Measurements from ENCODE around the gene MPO.

MPO gene, protein sequence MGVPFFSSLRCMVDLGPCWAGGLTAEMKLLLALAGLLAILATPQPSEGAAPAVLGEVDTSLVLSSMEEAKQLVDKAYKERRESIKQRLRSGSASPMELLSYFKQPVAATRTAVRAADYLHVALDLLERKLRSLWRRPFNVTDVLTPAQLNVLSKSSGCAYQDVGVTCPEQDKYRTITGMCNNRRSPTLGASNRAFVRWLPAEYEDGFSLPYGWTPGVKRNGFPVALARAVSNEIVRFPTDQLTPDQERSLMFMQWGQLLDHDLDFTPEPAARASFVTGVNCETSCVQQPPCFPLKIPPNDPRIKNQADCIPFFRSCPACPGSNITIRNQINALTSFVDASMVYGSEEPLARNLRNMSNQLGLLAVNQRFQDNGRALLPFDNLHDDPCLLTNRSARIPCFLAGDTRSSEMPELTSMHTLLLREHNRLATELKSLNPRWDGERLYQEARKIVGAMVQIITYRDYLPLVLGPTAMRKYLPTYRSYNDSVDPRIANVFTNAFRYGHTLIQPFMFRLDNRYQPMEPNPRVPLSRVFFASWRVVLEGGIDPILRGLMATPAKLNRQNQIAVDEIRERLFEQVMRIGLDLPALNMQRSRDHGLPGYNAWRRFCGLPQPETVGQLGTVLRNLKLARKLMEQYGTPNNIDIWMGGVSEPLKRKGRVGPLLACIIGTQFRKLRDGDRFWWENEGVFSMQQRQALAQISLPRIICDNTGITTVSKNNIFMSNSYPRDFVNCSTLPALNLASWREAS

DNA sequence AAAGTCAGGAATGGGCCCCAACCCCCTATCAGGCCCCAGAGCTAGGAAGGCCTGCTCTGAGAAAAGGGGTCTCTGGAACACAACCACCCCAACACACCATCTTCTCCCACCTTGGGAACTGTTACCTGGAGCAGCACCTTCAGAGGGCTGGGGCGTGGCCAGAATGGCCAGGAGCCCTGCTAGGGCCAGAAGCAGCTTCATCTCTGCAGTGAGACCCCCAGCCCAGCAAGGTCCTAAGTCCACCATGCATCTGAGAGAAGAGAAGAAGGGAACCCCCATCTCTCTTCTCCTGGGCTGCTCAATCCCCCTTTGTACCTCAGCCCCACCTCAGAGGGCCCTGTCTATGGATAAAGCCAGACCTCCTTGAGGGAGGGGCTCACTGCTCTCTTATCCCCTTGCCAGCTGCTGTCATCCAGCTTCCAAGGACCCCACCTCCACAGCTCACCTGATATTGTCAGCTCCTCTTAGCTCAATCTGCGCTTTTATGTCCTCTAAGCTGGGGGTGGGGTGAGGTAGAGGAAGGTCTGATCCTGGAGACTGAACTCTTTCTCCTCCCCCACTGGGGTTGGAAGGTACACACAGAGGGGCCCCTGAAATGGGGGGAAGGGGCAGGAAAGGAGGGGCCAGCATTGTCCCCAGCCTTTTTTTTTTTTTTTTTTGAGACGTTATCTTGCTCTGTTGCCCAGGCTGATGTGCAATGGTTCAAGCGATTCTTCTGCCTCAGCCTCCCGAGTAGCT is at the start of gene MPO:
Gene MPO (minus strand): TSS at position 456 of the 738 bp plus-strand sequence. CDS start 177 bp downstream, at position 279.
- no peak within 1 kb of the TSS for H2AFZ ChIP-seq (ENCODE audit: low read length, unreplicated experiment)
- no peaks in the 10 kb centered on the region for H3K4me1 ChIP-seq (ENCODE audit: control insufficient read depth, insufficient read depth, low read length, unreplicated experiment)
- no peaks in the 10 kb centered on the region for H3K36me3 ChIP-seq (ENCODE audit: insufficient read depth, low read length)
- H3K79me2 ChIP-seq (ENCODE audit: control insufficient read depth, insufficient read depth, low read length, unreplicated experiment) = no peaks in the 10 kb centered on the region
- H3K27me3 ChIP-seq (ENCODE audit: insufficient read depth, low read length) = peaks cover 57% of the 10 kb centered on the region
- no peak within 1 kb of the TSS for H3K27ac ChIP-seq (ENCODE audit: low read depth, low read length)
- no peak within 1 kb of the TSS for H3K4me3 ChIP-seq (ENCODE audit: low read depth, low read length)

DNA sequence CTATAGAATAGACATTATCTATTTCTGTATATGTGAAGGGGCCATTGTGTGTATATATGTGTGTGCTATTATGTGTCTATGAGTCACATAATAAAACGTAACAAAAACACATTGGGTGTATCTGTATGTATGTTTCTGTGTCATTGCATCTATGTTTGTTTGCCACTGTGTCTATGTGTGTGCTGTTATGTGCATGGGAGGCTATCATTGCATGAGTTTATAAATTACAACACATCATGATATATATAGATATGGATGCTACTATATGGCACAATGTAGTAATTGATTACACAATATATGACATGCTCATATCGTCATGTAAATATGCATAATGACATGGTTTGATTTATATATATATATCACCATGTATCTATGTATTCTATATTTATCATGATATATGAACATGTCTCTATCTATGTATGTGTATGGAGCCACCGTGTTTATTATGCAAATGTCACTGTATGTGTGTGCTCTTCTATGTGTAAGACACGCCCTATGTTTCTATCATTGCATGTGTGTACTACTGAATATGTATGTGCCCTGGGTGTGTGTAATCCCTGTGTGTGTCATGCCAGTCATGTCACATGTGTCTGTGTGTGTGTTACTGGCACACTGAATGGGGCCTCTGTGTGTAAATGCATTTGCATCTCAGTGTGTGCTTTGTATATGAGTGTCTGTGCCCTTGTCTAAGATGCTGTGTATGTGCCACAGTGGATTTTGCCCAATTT is 49.2 kb upstream of the MPO start:
- H3K79me2 ChIP-seq (ENCODE audit: control insufficient read depth, insufficient read depth, low read length, unreplicated experiment) = no peaks in the 10 kb centered on the region

DNA sequence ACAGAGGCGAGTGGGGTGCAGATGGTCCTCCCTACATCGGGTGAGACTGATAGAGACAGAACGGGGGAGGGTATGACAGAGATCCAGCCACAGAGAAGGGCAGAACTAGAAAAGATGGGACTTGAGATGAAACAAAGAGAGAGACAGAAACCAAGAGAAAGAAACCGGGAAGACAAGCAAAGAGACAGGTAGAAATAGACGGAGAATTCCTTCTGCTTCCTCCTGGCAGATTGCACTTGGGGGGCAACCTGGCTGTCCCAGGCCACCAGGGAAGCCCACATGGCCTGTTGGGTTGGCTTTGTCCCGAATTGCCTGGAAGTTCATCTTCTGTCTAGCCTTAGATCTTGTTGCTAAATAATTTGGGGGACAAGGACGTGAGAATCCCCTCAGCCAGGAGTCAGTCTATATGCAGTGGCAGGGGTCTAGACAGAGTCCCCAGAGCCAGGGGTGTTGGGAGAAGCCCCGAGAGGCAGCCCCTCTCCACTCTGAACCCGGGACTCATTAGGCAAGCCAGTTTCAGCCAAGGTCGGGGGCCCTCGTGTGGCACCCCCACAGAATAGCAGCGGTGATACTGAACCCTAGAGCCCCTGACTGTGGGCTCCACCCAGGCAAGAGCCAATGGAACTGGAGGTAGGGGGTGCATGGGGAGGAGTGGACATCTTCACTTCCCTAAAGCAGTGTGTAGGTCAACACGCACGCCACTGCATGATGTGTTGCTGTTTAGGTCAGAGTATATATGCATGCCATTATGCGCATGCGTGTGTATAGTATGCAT is 48.5 kb upstream of the MPO start:
- Histone ChIP-seq H2AFZ (ENCODE audit: low read length, unreplicated experiment) (no peak overlapping the region), H3K4me1 (ENCODE audit: control insufficient read depth, insufficient read depth, low read length, unreplicated experiment) (no peaks in the 10 kb centered on the region)

More for the DNA sequence above, 49.2 kb upstream of the MPO start:
- no peak overlapping the region for H3K27ac ChIP-seq (ENCODE audit: low read depth, low read length)
- no peak overlapping the region for H2AFZ ChIP-seq (ENCODE audit: low read length, unreplicated experiment)
- H3K36me3 ChIP-seq (ENCODE audit: insufficient read depth, low read length) = no peaks in the 10 kb centered on the region
- H3K4me1 ChIP-seq (ENCODE audit: control insufficient read depth, insufficient read depth, low read length, unreplicated experiment) = no peaks in the 10 kb centered on the region
- peaks cover 43% of the 10 kb centered on the region for H3K27me3 ChIP-seq (ENCODE audit: insufficient read depth, low read length)
- no peak overlapping the region for H3K4me3 ChIP-seq (ENCODE audit: low read depth, low read length)

DNA sequence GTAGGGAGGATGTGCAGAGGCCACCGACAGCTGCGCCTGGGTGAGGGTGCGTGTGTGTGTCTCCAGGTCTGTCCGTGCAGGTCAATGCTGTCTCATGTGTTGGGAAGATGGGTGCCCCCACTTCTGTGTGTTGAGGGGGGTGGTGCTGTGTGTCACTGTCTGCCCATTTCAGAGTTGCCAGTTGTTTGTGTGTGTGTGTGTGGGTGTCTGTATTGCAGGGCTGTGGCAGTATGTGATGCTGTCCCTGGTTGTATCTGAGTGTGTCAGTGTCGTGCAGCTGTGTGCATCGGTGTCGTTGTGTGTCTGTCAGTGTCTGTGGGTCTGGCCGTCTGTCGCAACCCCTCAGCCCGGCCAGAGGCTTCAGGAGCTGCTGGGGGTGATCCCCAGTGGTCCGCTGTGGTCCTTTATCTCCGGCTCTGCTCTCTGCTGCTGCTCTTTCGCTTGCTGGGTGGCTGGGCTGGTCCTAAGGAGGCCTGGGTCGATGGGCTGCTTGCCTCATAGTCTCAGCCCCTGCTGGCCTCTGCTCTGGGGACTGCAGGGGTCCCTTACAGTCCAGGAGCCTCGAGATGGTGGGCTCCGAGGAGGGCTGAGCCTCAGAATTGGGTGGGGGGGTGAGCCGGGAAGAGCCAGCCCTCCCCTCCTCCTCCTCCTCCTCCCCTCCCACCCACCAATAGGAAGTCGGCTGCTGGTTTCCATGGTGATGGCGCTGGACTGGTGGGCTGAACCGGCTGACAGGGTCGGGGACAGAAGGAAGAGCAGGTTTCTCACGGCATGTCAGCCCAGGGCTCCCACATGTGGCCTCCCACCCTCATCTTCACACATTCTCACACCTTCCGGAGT is 47.7 kb upstream of the MPO start, which contains the start of gene TSPOAP1:
Gene TSPOAP1 (minus strand): TSS at position 601 of the 840 bp plus-strand sequence. CDS start 875 bp downstream, outside the sequence.
- Histone ChIP-seq H3K27me3 (ENCODE audit: insufficient read depth, low read length) (peaks cover 59% of the 10 kb centered on the region), H3K27ac (ENCODE audit: low read depth, low read length) (no peak within 1 kb of the TSS), H3K36me3 (ENCODE audit: insufficient read depth, low read length) (no peaks in the 10 kb centered on the region), H3K4me1 (ENCODE audit: control insufficient read depth, insufficient read depth, low read length, unreplicated experiment) (no peaks in the 10 kb centered on the region), H2AFZ (ENCODE audit: low read length, unreplicated experiment) (no peak within 1 kb of the TSS), H3K79me2 (ENCODE audit: control insufficient read depth, insufficient read depth, low read length, unreplicated experiment) (no peaks in the 10 kb centered on the region), H3K4me3 (ENCODE audit: low read depth, low read length) (no peak within 1 kb of the TSS)

More for the DNA sequence above, 48.5 kb upstream of the MPO start:
- Histone ChIP-seq H3K27me3 (ENCODE audit: insufficient read depth, low read length) (peaks cover 51% of the 10 kb centered on the region), H3K79me2 (ENCODE audit: control insufficient read depth, insufficient read depth, low read length, unreplicated experiment) (no peaks in the 10 kb centered on the region), H3K4me3 (ENCODE audit: low read depth, low read length) (no peak overlapping the region), H3K27ac (ENCODE audit: low read depth, low read length) (no peak overlapping the region), H3K36me3 (ENCODE audit: insufficient read depth, low read length) (no peaks in the 10 kb centered on the region)

DNA sequence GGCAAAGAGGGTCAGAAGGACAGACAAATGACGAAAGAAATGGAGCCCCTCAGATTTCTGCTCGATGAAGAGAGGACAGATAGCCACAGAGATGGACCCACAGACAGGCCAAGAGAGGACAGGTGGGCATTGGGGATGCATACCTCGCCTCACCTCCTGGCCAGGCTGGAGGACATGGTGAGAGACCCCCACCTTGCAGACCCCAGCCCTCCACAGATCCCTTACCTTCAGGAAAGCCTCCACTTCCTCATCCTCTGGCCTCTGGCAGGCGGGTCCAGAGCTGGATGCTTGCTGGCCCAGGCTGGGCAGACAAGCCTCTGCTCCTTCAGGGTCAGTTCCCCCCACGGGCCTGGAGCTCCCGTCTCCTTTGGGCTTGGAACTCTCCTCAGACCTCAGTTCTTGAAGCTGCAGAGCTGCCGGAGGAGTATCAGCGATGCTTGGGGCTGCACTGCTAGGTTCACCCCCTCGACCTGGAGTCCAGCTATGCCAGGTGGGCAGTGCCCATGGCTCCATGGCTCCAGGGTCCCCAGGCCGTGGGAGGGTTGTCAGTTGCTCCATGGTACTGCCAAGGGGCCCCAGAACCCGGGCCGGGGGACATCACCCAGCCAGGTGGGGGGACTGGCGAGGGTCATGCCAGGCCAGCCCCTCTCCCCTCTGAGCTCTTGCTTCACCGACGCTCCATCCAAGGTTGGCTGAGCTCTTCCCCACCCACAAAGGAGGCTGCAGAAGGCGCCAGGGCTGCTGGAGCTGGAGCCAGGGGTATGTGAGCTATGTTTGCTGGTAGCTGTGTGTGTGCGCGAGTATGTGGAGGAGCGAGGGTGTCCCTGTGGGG is 46.8 kb upstream of the MPO start:
- H3K36me3 ChIP-seq (ENCODE audit: insufficient read depth, low read length) = no peaks in the 10 kb centered on the region
- no peaks in the 10 kb centered on the region for H3K79me2 ChIP-seq (ENCODE audit: control insufficient read depth, insufficient read depth, low read length, unreplicated experiment)
- no peak overlapping the region for H3K4me3 ChIP-seq (ENCODE audit: low read depth, low read length)
- no peaks in the 10 kb centered on the region for H3K4me1 ChIP-seq (ENCODE audit: control insufficient read depth, insufficient read depth, low read length, unreplicated experiment)
- H2AFZ ChIP-seq (ENCODE audit: low read length, unreplicated experiment) = no peak overlapping the region
- H3K27me3 ChIP-seq (ENCODE audit: insufficient read depth, low read length) = peaks cover 64% of the 10 kb centered on the region
- H3K27ac ChIP-seq (ENCODE audit: low read depth, low read length) = no peak overlapping the region

DNA sequence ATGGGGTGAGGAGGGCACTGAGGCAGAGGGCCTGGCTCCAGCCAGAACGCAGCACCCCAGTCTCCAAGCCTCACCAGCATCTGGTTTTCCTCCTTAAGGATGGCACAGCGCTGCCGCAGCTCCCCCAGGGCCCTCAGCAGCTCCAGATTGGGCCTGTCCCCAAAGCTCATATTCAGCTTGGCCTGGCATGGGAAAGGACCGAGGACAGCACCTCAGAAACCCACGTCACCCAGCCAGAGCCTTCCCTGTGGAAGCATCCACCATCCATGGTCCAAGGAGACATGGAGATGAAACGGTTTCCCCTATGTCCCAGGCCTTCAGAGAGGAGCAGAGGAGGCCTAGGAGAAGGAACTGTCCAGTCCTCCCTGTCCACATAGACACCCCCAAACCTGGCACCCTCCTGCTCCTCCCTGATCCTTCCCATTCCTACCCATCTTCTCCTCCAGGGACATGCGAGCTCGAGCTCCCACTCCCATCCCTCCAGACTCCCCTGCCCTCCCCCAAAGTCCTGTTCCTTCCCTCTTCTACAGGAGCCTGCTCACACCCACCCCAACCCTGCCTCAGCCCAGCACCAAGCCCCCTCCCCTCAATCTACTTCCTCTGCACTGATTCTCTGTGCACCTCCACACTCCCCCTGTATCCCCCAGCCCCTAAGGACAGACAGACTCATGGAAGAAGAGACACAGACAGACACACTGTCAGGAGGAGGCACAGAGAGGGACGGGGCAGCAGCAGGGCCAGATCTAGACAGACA is 46.1 kb upstream of the MPO start:
- Histone ChIP-seq H3K27ac (ENCODE audit: low read depth, low read length) (no peak overlapping the region), H3K4me1 (ENCODE audit: control insufficient read depth, insufficient read depth, low read length, unreplicated experiment) (no peaks in the 10 kb centered on the region), H3K79me2 (ENCODE audit: control insufficient read depth, insufficient read depth, low read length, unreplicated experiment) (no peaks in the 10 kb centered on the region)

DNA sequence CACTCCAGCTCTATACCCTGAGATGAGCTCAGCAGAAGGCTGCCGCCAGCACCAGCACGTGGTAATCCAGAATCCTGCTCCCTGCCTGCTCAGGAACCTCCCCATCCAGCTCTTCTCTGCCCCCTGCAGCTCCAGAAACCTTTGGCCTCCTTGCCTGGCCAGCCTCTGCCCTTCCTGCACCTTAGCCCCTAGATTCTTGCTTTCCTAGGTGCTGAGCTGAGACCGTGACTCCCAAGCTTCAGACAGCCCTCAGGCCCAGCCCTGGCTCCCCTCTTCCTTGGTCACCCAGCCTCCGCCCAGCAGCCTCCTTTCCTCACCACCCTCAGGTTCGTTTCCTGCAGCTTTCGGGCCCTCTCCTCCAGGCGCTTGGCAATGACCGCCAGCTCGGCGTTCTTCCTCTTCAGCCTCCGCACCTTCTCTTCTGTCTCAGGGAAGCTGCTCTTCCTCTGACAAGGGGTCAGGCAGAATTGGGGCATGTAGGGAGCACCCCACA is 45.3 kb upstream of the MPO start:
- H3K79me2 ChIP-seq (ENCODE audit: control insufficient read depth, insufficient read depth, low read length, unreplicated experiment) = no peaks in the 10 kb centered on the region
- no peak overlapping the region for H2AFZ ChIP-seq (ENCODE audit: low read length, unreplicated experiment)
- H3K27ac ChIP-seq (ENCODE audit: low read depth, low read length) = no peak overlapping the region
- H3K4me3 ChIP-seq (ENCODE audit: low read depth, low read length) = no peak overlapping the region
- H3K27me3 ChIP-seq (ENCODE audit: insufficient read depth, low read length) = peaks cover 64% of the 10 kb centered on the region
- no peaks in the 10 kb centered on the region for H3K36me3 ChIP-seq (ENCODE audit: insufficient read depth, low read length)
- H3K4me1 ChIP-seq (ENCODE audit: control insufficient read depth, insufficient read depth, low read length, unreplicated experiment) = no peaks in the 10 kb centered on the region

More for the DNA sequence above, 46.1 kb upstream of the MPO start:
- H2AFZ ChIP-seq (ENCODE audit: low read length, unreplicated experiment) = no peak overlapping the region
- H3K27me3 ChIP-seq (ENCODE audit: insufficient read depth, low read length) = peaks cover 64% of the 10 kb centered on the region
- no peaks in the 10 kb centered on the region for H3K36me3 ChIP-seq (ENCODE audit: insufficient read depth, low read length)
- no peak overlapping the region for H3K4me3 ChIP-seq (ENCODE audit: low read depth, low read length)

DNA sequence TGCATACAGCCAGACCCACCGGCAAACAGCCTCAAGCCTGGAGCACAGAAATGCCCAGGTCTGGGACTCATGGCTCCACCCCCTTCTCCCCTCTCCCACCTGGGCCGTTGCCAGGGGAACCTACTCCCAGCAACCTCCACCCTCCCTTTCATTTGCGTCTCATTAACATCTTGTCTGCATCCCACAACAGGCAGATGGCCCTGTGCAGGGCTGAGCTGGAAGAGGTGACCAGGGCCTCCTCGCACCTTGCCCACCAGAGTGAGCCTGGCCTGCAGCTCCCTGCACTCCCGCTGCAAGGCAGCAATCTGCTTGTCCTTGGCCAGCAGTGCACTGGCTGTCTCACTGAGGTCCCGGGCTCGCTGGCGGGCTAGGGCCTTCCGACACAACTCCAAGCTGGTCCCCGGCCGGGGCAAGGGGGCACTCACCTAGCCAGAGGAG is 44.6 kb upstream of the MPO start:
- Histone ChIP-seq H2AFZ (ENCODE audit: low read length, unreplicated experiment) (no peak overlapping the region), H3K79me2 (ENCODE audit: control insufficient read depth, insufficient read depth, low read length, unreplicated experiment) (no peaks in the 10 kb centered on the region), H3K4me3 (ENCODE audit: low read depth, low read length) (no peak overlapping the region), H3K27me3 (ENCODE audit: insufficient read depth, low read length) (peaks cover 64% of the 10 kb centered on the region), H3K36me3 (ENCODE audit: insufficient read depth, low read length) (no peaks in the 10 kb centered on the region), H3K4me1 (ENCODE audit: control insufficient read depth, insufficient read depth, low read length, unreplicated experiment) (no peaks in the 10 kb centered on the region), H3K27ac (ENCODE audit: low read depth, low read length) (no peak overlapping the region)
